ENCODE data around the gene MVB12B. TPM values are rescaled to one million over a fixed set of nuclear protein-coding genes. Genes with fewer than 3 reads are reported as not detected.

The MVB12B gene
- total and polyA plus RNA-seq, 8 donors = 2.3 to 21.9 (median 6.4) TPM

- DNase-seq = no peak
- TF ChIP-seq POLR2A (IDR thresholded peaks at IDR 0.05) = no peak
- no peak for TF ChIP-seq CTCF (IDR thresholded peaks at IDR 0.05)
- TF ChIP-seq POLR2AphosphoS5 (IDR thresholded peaks at IDR 0.05) = no peak
- TF ChIP-seq EP300 (IDR thresholded peaks at IDR 0.05) = no peak
- Histone ChIP-seq H3K27ac (no peak overlapping the region), H3K9me3 (no peaks in the 10 kb centered on the region), H3K4me3 (no peak overlapping the region), H3K36me3 (no peaks in the 10 kb centered on the region), H3K4me1 (peaks cover 12 to 45% (median 28%) of the 10 kb centered on the region in 4 donors), H3K27me3 (peaks cover 0 to 89% (median 73%) of the 10 kb centered on the region in 3 donors)
- intact Hi-C loops (cut with DNase I; ENCODE audit: low total_unique reads) = no loop called here
- WGBS, 5 donors = 74 to 84% (median 81%) methylated on average over 7 of the region's 7 CpGs
Measured at GRCh38 chr9:126518763-126519162, 192.1 kb downstream of the MVB12B start.

DNA sequence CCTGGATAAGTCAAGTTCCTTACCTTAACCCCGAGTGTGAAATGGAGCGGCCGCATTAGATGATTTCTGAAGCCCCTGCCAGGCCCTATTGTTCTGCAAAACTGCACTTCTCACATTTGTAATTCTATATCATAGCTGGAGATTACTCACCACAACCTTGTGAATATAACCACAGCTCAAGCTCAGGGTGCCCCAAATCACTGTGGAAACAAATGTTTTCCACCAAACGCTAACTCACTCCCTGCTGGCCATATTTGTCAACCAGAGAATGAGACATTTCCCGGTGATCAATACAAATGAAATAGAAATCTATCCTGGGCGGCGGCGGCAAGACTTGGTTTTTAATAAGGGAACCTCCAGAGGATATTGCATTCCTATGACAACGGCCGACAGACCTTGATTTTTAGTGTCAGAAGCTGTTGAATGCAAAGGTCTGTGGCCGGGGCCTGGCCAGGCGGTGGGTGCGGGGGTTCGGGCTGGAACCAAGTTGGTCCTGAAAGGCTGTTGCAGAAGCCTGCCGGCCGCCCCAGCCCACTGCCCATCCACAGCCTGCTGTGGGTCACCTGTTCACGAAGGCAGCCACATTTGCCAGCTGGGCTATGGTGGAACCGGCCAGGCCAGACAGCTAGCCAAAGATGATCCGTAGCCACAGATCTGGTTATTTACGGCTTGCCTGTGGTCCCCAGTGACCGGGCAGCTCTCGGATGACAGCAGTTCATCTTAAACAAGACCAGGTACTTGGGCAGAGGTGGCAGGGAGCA, 193.2 kb downstream of the MVB12B start:
- H3K4me1 ChIP-seq = peaks cover 6 to 34% (median 21%) of the 10 kb centered on the region in 4 donors
- H3K9me3 ChIP-seq = no peaks in the 10 kb centered on the region
- no peaks in the 10 kb centered on the region for H3K36me3 ChIP-seq
- peaks cover 0 to 85% (median 62%) of the 10 kb centered on the region in 3 donors for H3K27me3 ChIP-seq
- DNase-seq = no peak
- H3K27ac ChIP-seq = no peak overlapping the region
- intact Hi-C loops (cut with DNase I; ENCODE audit: low total_unique reads) = no loop called here
- 77 to 86% (median 78%) methylated on average over 21 to 22 of the region's 22 CpGs for WGBS, 5 donors
- H3K4me3 ChIP-seq = no peak overlapping the region
- TF ChIP-seq CTCF (IDR thresholded peaks at IDR 0.05) (no peak), POLR2A (IDR thresholded peaks at IDR 0.05) (no peak), POLR2AphosphoS5 (IDR thresholded peaks at IDR 0.05) (no peak), EP300 (IDR thresholded peaks at IDR 0.05) (no peak)

GRCh38 chr9:126520453-126520852, 193.8 kb downstream of the MVB12B start:
- peaks cover 6 to 30% (median 18%) of the 10 kb centered on the region in 4 donors for H3K4me1 ChIP-seq
- TF ChIP-seq POLR2A (IDR thresholded peaks at IDR 0.05) = no peak
- no peak for TF ChIP-seq EP300 (IDR thresholded peaks at IDR 0.05)
- no peak overlapping the region for H3K27ac ChIP-seq
- intact Hi-C loops (cut with DNase I; ENCODE audit: low total_unique reads) = no loop called here
- no peaks in the 10 kb centered on the region for H3K36me3 ChIP-seq
- H3K4me3 ChIP-seq = no peak overlapping the region
- no peak for DNase-seq
- H3K9me3 ChIP-seq = no peaks in the 10 kb centered on the region
- H3K27me3 ChIP-seq = peaks cover 0 to 81% (median 56%) of the 10 kb centered on the region in 3 donors
- WGBS, 5 donors = 83 to 90% (median 86%) methylated on average over 10 of the region's 10 CpGs

DNA sequence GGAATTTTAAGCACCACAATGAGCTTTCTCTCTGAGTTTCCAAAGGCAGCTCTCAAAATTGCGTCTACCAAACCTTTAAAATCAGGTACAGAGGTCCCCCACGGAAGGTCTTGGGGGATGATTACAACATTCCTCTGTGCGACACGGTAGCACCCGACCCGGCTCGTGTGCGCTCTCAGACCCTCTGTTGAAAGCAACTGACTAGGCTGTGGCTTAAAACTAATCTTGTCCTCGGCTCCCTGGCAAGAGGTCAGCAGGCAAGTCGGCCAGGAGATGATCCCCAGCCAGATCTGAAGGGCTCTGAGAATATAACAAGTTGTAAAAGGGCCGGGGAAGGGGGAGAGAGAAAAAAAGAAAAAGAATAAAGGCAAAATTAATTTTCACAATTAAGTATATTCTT, 194.5 kb downstream of the MVB12B start:
- Histone ChIP-seq H3K4me3 (no peak overlapping the region), H3K9me3 (no peaks in the 10 kb centered on the region), H3K4me1 (peaks cover 6 to 29% (median 18%) of the 10 kb centered on the region in 4 donors), H3K27me3 (peaks cover 0 to 74% (median 51%) of the 10 kb centered on the region in 3 donors), H3K36me3 (no peaks in the 10 kb centered on the region), H3K27ac (no peak overlapping the region)
- DNase-seq = no peak
- 52 to 66% (median 62%) methylated on average over 11 of the region's 11 CpGs for WGBS, 5 donors
- intact Hi-C loops (cut with DNase I; ENCODE audit: low total_unique reads) = no loop called here
- TF ChIP-seq EP300 (IDR thresholded peaks at IDR 0.05) = no peak

GRCh38 chr9:126521551-126521950, 194.9 kb downstream of the MVB12B start:
- no peaks in the 10 kb centered on the region for H3K36me3 ChIP-seq
- intact Hi-C loops (cut with DNase I; ENCODE audit: low total_unique reads) = no loop called here
- WGBS, 5 donors = 73 to 91% (median 80%) methylated on average over 7 to 13 of the region's 13 CpGs
- H3K9me3 ChIP-seq = no peaks in the 10 kb centered on the region
- TF ChIP-seq EP300 (IDR thresholded peaks at IDR 0.05) = no peak
- no peak for TF ChIP-seq CTCF (IDR thresholded peaks at IDR 0.05)
- TF ChIP-seq POLR2A (IDR thresholded peaks at IDR 0.05) = no peak
- TF ChIP-seq POLR2AphosphoS5 (IDR thresholded peaks at IDR 0.05) = no peak
- DNase-seq = no peak
- peaks cover 0 to 70% (median 46%) of the 10 kb centered on the region in 3 donors for H3K27me3 ChIP-seq
- H3K4me3 ChIP-seq = no peak overlapping the region
- peaks cover 6 to 25% (median 15%) of the 10 kb centered on the region in 4 donors for H3K4me1 ChIP-seq
- no peak overlapping the region for H3K27ac ChIP-seq
